HEK293T (cell line): ENCODE measurements around the gene HMGB2.

ENCODE experiments used
- CTCF ChIA-PET: fragments of 350-600 bp; formaldehyde crosslinking; extraction: SDS; loops from one replicate; lab custom pipeline; 2021; ENCODE audit warnings: antibody characterized with exemption, inconsistent platforms; lab: Yijun Ruan, JAX
- POLR2A ChIA-PET: fragments of 350-600 bp; formaldehyde crosslinking; extraction: SDS; loops from one replicate; lab custom pipeline; 2020; ENCODE audit warnings: antibody characterized with exemption, inconsistent platforms; lab: Yijun Ruan, JAX
- DNase-seq: peaks from one replicate; pipeline ENCODE4 v3.0.0; 2012; ENCODE audit warnings: mixed read lengths; ENCODE audit errors: extremely low spot score
- ARNT ChIP-seq: fragments of 450-650 bp; IDR thresholded peaks from 2 replicates; pipeline ENCODE4 v1.6.1; 2017; ENCODE audit warnings: mild to moderate bottlenecking
- BHLHE40 ChIP-seq: fragments of 450-650 bp; IDR thresholded peaks from 2 replicates; pipeline ENCODE4 v1.6.1; 2016; ENCODE audit warnings: mild to moderate bottlenecking, moderate library complexity, borderline replicate concordance
- CTBP1 ChIP-seq: fragments of 450-650 bp; IDR thresholded peaks from 2 replicates; pipeline ENCODE4 v1.6.1; 2016; ENCODE audit warnings: borderline replicate concordance
- ELF4 ChIP-seq: fragments of 450-650 bp; IDR thresholded peaks from 2 replicates; pipeline ENCODE4 v1.6.1; 2017; ENCODE audit warnings: antibody characterized with exemption
- FOXA1 ChIP-seq: fragments of 450-650 bp; IDR thresholded peaks from 2 replicates; pipeline ENCODE4 v1.6.1; 2016; ENCODE audit warnings: mild to moderate bottlenecking
- FOXK2 ChIP-seq: fragments of 450-650 bp; IDR thresholded peaks from 2 replicates; pipeline ENCODE4 v1.6.1; 2016; ENCODE audit warnings: mild to moderate bottlenecking
- FOXM1 ChIP-seq: fragments of 450-650 bp; IDR thresholded peaks from 2 replicates; pipeline ENCODE4 v1.6.1; 2017; ENCODE audit warnings: mild to moderate bottlenecking, borderline replicate concordance
- HDGF ChIP-seq: fragments of 450-650 bp; IDR thresholded peaks from 2 replicates; pipeline ENCODE4 v1.6.1; 2017; ENCODE audit warnings: antibody characterized with exemption, borderline replicate concordance
- L3MBTL2 ChIP-seq: fragments of 450-650 bp; conservative IDR thresholded peaks from 2 replicates; pipeline ENCODE4 v1.6.1; 2016; ENCODE audit warnings: mild to moderate bottlenecking
- LEF1 ChIP-seq: fragments of 450-650 bp; IDR thresholded peaks from 2 replicates; pipeline ENCODE4 v1.6.1; 2017; ENCODE audit warnings: mild to moderate bottlenecking, borderline replicate concordance
- NFRKB ChIP-seq: fragments of 450-650 bp; IDR thresholded peaks from 2 replicates; pipeline ENCODE4 v1.6.1; 2016; ENCODE audit warnings: mild to moderate bottlenecking, moderate library complexity
- SP1 ChIP-seq: fragments of 450-650 bp; IDR thresholded peaks from 2 replicates; pipeline ENCODE4 v1.6.1; 2017
- SUZ12 ChIP-seq: fragments of 450-650 bp; IDR thresholded peaks from 2 replicates; pipeline ENCODE4 v1.6.1; 2016; ENCODE audit warnings: mild to moderate bottlenecking
- TARDBP ChIP-seq: fragments of 450-650 bp; IDR thresholded peaks from 2 replicates; pipeline ENCODE4 v1.6.1; 2016
- ZNF384 ChIP-seq: fragments of 450-650 bp; IDR thresholded peaks from 2 replicates; pipeline ENCODE4 v1.6.1; 2016
- TF ChIP-seq, protein P1 (sequence below): fragments of 450-650 bp; IDR thresholded peaks from 2 replicates; pipeline ENCODE4 v1.6.1; 2016

The HMGB2 gene

DNA sequence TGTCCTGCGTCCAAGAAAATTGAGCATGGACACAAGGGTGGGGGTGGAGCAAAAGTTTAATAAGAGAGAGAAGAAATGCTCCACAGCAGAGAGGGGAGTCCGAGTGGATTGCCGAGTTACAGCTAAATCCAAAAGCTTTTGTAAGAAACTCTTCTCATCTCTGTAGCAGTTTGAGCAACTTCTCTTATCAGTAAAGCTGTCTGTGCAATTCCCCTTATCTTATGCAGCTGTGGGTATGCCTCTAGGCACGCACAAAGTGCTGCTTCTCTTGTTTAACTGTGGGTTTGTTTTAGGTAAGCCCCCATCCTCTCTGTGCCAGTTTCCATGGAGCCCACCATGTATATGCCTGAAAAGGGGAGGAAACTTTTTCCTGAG lies 44.8 kb downstream of the HMGB2 start:
- ChIA-PET CTCF (interaction anchor here (3.2 kb wide), 1 partner anchor 12 kb away, joined by 18 read pairs; no protein-coding TSS in a partner anchor), POLR2A (no interaction called here)
- DNase-seq = no peak

DNA sequence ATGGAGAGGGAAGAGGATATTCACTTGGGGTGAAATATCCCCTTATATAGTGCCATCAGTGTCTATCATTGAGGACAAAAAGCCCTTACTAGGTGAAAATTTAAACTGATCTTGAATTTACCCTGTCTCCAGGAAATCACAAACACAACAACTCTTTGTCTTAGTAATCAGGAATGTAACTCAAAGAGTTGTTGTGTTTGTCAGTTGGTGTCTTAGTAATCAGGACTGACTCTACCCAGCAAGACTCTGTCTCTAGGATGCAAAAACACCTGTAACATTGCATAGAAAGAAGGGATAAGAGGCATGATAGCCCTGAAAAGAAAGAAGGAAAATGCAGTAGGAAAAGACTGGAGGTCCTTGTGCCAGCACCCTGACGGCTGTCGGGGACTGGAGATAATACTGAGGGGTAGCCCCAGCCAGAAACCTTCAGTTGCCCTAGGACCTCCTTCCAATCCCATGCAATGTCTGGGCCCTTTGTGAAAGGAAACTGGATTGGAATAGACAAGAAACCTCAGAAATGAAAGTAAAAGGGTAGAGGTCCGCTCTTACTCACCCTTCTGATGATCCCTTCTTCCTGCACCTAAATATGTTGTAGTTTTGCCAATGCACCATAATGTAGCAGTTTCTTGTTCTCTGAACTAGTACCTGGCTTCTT lies 45.3 kb downstream of the HMGB2 start:
- TF ChIP-seq FOXM1 (no peak), SUZ12 (no peak), ELF4 (no peak), TARDBP (no peak), L3MBTL2 (no peak), SP1 (no peak), CTBP1 (no peak), BHLHE40 (no peak)
- ChIA-PET CTCF (interaction anchor here (0.6 to 3.2 kb wide), 2 partner anchors 13 to 239 kb away, joined by 4 to 18 read pairs; no protein-coding TSS in a partner anchor), POLR2A (no interaction called here)
- DNase-seq = no peak

More for the DNA sequence above, 44.8 kb downstream of the HMGB2 start:
- TF ChIP-seq, protein P1, sequence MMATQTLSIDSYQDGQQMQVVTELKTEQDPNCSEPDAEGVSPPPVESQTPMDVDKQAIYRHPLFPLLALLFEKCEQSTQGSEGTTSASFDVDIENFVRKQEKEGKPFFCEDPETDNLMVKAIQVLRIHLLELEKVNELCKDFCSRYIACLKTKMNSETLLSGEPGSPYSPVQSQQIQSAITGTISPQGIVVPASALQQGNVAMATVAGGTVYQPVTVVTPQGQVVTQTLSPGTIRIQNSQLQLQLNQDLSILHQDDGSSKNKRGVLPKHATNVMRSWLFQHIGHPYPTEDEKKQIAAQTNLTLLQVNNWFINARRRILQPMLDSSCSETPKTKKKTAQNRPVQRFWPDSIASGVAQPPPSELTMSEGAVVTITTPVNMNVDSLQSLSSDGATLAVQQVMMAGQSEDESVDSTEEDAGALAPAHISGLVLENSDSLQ = no peak
- TF ChIP-seq L3MBTL2 = no peak
- no peak for TF ChIP-seq SUZ12
- TF ChIP-seq FOXA1 = no peak
- TF ChIP-seq FOXM1 = no peak
- no peak for TF ChIP-seq ARNT

DNA sequence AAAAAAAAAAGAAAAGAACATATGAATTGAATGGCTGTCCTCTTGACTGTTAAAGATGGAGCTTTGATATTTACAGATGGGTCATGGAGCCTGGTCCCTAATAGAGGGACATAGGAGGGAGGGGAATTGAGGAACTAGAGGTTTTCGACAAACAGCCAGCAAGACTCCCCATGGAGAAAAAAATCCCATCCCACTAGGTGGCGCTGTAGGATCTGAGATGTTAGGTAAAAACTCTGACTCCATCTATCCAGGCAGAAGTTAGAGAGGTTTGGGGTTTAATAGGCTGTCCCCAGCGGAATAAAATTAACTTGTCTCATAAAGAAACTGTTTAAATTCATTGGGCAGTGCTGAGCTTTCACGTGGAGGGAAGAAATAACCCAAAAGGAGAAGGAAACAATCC lies 45.9 kb downstream of the HMGB2 start:
- ChIA-PET POLR2A (no interaction called here), CTCF (interaction anchor here (0.6 to 3.2 kb wide), 4 partner anchors 13 to 239 kb away, joined by 4 to 18 read pairs (median 6); no protein-coding TSS in a partner anchor)
- no peak for DNase-seq
- no peak for TF ChIP-seq FOXA1
- no peak for TF ChIP-seq BHLHE40
- TF ChIP-seq ELF4 = no peak

DNA sequence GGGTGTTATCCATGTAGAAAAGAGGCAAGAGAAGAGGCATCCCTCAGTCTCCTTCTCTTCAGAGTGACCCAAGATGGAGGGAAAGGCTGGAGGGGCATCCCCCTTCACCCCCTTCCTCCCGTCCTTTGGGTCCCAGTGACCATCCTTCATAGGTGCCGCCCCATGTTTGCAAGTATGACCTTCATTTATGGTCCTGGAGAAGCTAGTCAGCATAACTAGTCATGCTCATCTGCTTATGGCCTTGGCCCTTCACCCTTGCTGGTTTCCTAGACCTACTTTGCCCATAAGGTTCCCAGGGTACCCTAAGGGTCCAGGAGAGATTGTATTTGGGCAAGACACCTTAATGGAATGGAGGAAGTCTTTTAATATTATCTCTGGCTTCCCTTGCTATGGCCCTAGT lies 46.7 kb downstream of the HMGB2 start:
- DNase-seq = no peak
- CTCF ChIA-PET = interaction anchor here (0.7 to 3.2 kb wide), 3 partner anchors 14 to 220 kb away, joined by 4 to 18 read pairs (median 7); no protein-coding TSS in a partner anchor
- POLR2A ChIA-PET = no interaction called here
- TF ChIP-seq CTBP1 = no peak
- no peak for TF ChIP-seq BHLHE40
- TF ChIP-seq HDGF = no peak
- no peak for TF ChIP-seq FOXM1
- TF ChIP-seq ARNT = no peak
- TF ChIP-seq TARDBP = no peak
- TF ChIP-seq, protein P1 = no peak
- no peak for TF ChIP-seq FOXK2
- TF ChIP-seq ELF4 = no peak
- no peak for TF ChIP-seq LEF1
- no peak for TF ChIP-seq FOXA1
- TF ChIP-seq SUZ12 = no peak
- no peak for TF ChIP-seq NFRKB
- no peak for TF ChIP-seq ZNF384

DNA sequence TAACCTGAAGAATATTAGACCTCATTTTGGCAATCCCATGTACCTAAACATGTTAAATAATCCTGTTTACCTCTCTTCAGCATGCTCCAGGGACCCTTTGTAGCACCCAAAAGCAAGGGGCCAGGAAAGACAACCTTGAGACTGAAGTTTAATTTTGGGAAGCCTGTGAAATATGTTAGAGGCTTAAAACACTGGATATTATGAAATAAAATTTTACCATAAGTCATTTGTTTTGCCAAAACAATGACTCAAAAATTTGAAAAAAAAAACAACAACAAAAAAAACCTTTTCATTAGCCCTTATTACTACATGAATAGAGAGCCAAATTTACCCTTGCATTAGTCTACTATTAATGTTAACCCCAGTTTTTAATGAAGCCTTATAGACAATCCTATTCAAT lies 49.7 kb downstream of the HMGB2 start:
- no peak for TF ChIP-seq FOXK2
- TF ChIP-seq NFRKB = no peak
- no peak for TF ChIP-seq ARNT
- no peak for TF ChIP-seq SUZ12
- no peak for TF ChIP-seq HDGF
- TF ChIP-seq FOXA1 = no peak
- TF ChIP-seq CTBP1 = no peak
- POLR2A ChIA-PET = no interaction called here
- CTCF ChIA-PET = interaction anchor here (4.5 kb wide), 1 partner anchor 17 kb away, joined by 20 read pairs; no protein-coding TSS in a partner anchor
- no peak for DNase-seq

DNA sequence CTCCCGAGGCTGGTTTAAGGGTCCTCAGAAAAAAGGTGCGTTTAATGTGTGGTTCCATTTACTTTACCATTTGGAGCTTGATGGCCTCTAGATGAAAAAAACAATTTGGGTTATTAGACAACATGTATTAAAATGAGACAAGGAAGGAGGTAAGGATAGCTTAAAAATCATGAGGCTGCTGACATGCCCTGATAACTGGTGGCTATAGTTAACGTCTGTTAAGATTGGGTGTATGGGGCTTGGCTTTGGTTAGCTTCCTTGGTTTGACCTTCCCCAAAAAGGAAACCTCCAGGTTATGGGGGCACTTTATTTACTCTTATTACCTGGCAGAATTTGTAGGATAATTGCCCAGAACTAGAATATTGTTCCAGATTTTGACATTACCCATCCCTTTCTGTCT lies 51.5 kb downstream of the HMGB2 start:
- no peak for DNase-seq
- ChIA-PET POLR2A (interaction anchor here (0.7 kb wide), 1 partner anchor 52 kb away, joined by 3 read pairs; no protein-coding TSS in a partner anchor), CTCF (interaction anchor here (0.7 to 4.5 kb wide), 2 partner anchors 19 to 391 kb away, joined by 3 to 20 read pairs; no protein-coding TSS in a partner anchor)
- TF ChIP-seq ZNF384 (no peak), ARNT (no peak), SP1 (no peak), CTBP1 (no peak), NFRKB (no peak), LEF1 (no peak), SUZ12 (no peak), FOXM1 (no peak), ELF4 (no peak), HDGF (no peak), TARDBP (no peak), L3MBTL2 (no peak), FOXK2 (no peak), FOXA1 (no peak), BHLHE40 (no peak)
- TF ChIP-seq, protein P1 = no peak
